ENCODE measurements around the gene ZBTB20. TPM values are rescaled to one million over a fixed set of nuclear protein-coding genes. Genes with fewer than 3 reads are reported as not detected.

ZBTB20 gene
- total RNA-seq, 2 experiments from 2014 or later = 5.2 to 6.4 TPM

GRCh38 chr3:114364806-114365654 lies 782.1 kb downstream of the ZBTB20 start:
- intact Hi-C loops (cut with DNase I, micrococcal nuclease) = loop anchor here in 1 of 2 experiments (5.0 kb wide), 2 partner anchors 73 to 387 kb away; partner anchors contain the start of gene TIGIT
- Mint-ChIP-seq H3K4me1 (peaks cover 5% of the 10 kb centered on the region), H3K27me3 (no peaks in the 10 kb centered on the region), H3K36me3 (ENCODE audit: low read depth) (no peaks in the 10 kb centered on the region), H3K9me3 (ENCODE audit: low read depth) (no peaks in the 10 kb centered on the region), H3K27ac (no peak overlapping the region), H3K4me3 (no peak overlapping the region)
- no peak for ATAC-seq
- POLR2A ChIA-PET = interaction anchor here (0.6 kb wide), 1 partner anchor 98 kb away, joined by 4 read pairs; no protein-coding TSS in a partner anchor
- CTCF ChIA-PET = interaction anchor here (1.1 to 1.5 kb wide), 3 partner anchors 11 to 74 kb away, joined by 3 to 4 read pairs (median 4); no protein-coding TSS in a partner anchor
- no peak for DNase-seq

GRCh38 chr3:114363554-114364202 lies 783.4 kb downstream of the ZBTB20 start:
- no peaks in the 10 kb centered on the region for H3K27me3 Mint-ChIP-seq
- ATAC-seq (peak; percentile 72), DNase-seq (no peak)
- ChIA-PET CTCF (interaction anchor here (0.6 to 2.7 kb wide), 9 partner anchors 9 to 1459 kb away, joined by 3 to 9 read pairs (median 3); no protein-coding TSS in a partner anchor), POLR2A (no interaction called here)
- H3K4me3 Mint-ChIP-seq = no peak overlapping the region
- no peaks in the 10 kb centered on the region for H3K9me3 Mint-ChIP-seq (ENCODE audit: low read depth)
- no peaks in the 10 kb centered on the region for H3K36me3 Mint-ChIP-seq (ENCODE audit: low read depth)
- no peak overlapping the region for H3K27ac Mint-ChIP-seq
- peaks cover 5% of the 10 kb centered on the region for H3K4me1 Mint-ChIP-seq
- intact Hi-C loops (cut with DNase I, micrococcal nuclease) = loop anchor here (2.0 to 5.0 kb wide), 2 partner anchors 55 to 71 kb away; partner anchors contain the start of gene TIGIT (in 1 of the 2)

GRCh38 chr3:114362815-114363214 lies 784.3 kb downstream of the ZBTB20 start:
- Mint-ChIP-seq H3K9me3 (ENCODE audit: low read depth) (no peaks in the 10 kb centered on the region), H3K27me3 (no peaks in the 10 kb centered on the region), H3K27ac (no peak overlapping the region), H3K4me3 (no peak overlapping the region), H3K36me3 (ENCODE audit: low read depth) (no peaks in the 10 kb centered on the region), H3K4me1 (peaks cover 5% of the 10 kb centered on the region)
- peak; percentile 49 for ATAC-seq
- CTCF ChIA-PET = interaction anchor here (0.6 to 2.7 kb wide), 13 partner anchors 10 to 1460 kb away, joined by 3 to 9 read pairs (median 3); no protein-coding TSS in a partner anchor
- intact Hi-C loops (cut with DNase I, micrococcal nuclease) = loop anchor here (2.0 to 5.0 kb wide), 2 partner anchors 56 to 71 kb away; partner anchors contain the start of gene TIGIT (in 1 of the 2)
- DNase-seq = no peak
- POLR2A ChIA-PET = no interaction called here

- ChIA-PET POLR2A (no interaction called here), CTCF (interaction anchor here (0.6 to 0.7 kb wide), 2 partner anchors 403 to 693 kb away, joined by 3 to 4 read pairs; no protein-coding TSS in a partner anchor)
- Mint-ChIP-seq H3K27me3 (no peaks in the 10 kb centered on the region), H3K27ac (no peak overlapping the region), H3K9me3 (ENCODE audit: low read depth) (no peaks in the 10 kb centered on the region), H3K4me1 (peaks cover 5% of the 10 kb centered on the region), H3K36me3 (ENCODE audit: low read depth) (no peaks in the 10 kb centered on the region), H3K4me3 (no peak overlapping the region)
- DNase-seq (no peak), ATAC-seq (no peak)
- intact Hi-C loops (cut with DNase I, micrococcal nuclease) = loop anchor here in 1 of 2 experiments (2.0 to 5.0 kb wide), 2 partner anchors 69 to 209 kb away; partner anchors contain the start of gene TIGIT
Measured at GRCh38 chr3:114361391-114361790, 785.7 kb downstream of the ZBTB20 start.

GRCh38 chr3:114356525-114356924 lies 790.6 kb downstream of the ZBTB20 start:
- no peak overlapping the region for H3K4me3 Mint-ChIP-seq
- POLR2A ChIA-PET = no interaction called here
- CTCF ChIA-PET = interaction anchor here (0.7 kb wide), 1 partner anchor 250 kb away, joined by 4 read pairs; no protein-coding TSS in a partner anchor
- no peaks in the 10 kb centered on the region for H3K36me3 Mint-ChIP-seq (ENCODE audit: low read depth)
- no peak overlapping the region for H3K27ac Mint-ChIP-seq
- H3K9me3 Mint-ChIP-seq (ENCODE audit: low read depth) = no peaks in the 10 kb centered on the region
- H3K27me3 Mint-ChIP-seq = no peaks in the 10 kb centered on the region
- intact Hi-C loops (cut with DNase I, micrococcal nuclease) = no loop called here
- peaks cover 5% of the 10 kb centered on the region for H3K4me1 Mint-ChIP-seq
- DNase-seq = no peak
- ATAC-seq = peak; percentile 36

- no peak for ATAC-seq
- intact Hi-C loops (cut with DNase I, micrococcal nuclease) = no loop called here
- Mint-ChIP-seq H3K36me3 (ENCODE audit: low read depth) (peaks cover under 1% of the 10 kb centered on the region), H3K27me3 (no peaks in the 10 kb centered on the region), H3K27ac (no peak overlapping the region), H3K4me3 (no peak overlapping the region), H3K4me1 (peaks cover under 1% of the 10 kb centered on the region), H3K9me3 (ENCODE audit: low read depth) (no peaks in the 10 kb centered on the region)
- CTCF ChIA-PET = interaction anchor here (0.7 kb wide), 1 partner anchor 251 kb away, joined by 4 read pairs; no protein-coding TSS in a partner anchor
- DNase-seq = no peak
- POLR2A ChIA-PET = no interaction called here
Measured at GRCh38 chr3:114356066-114356465, 791.0 kb downstream of the ZBTB20 start.

- H3K4me3 Mint-ChIP-seq = no peak overlapping the region
- DNase-seq = no peak
- ChIA-PET POLR2A (no interaction called here), CTCF (no interaction called here)
- no peaks in the 10 kb centered on the region for H3K27me3 Mint-ChIP-seq
- no peaks in the 10 kb centered on the region for H3K9me3 Mint-ChIP-seq (ENCODE audit: low read depth)
- ATAC-seq = no peak
- H3K27ac Mint-ChIP-seq = no peak overlapping the region
- intact Hi-C loops (cut with DNase I, micrococcal nuclease) = no loop called here
- peaks cover 4% of the 10 kb centered on the region for H3K36me3 Mint-ChIP-seq (ENCODE audit: low read depth)
- H3K4me1 Mint-ChIP-seq = no peaks in the 10 kb centered on the region
Measured at GRCh38 chr3:114355653-114356052, 791.4 kb downstream of the ZBTB20 start.

GRCh38 chr3:114351822-114352145 lies 795.3 kb downstream of the ZBTB20 start:
- ChIA-PET POLR2A (no interaction called here), CTCF (no interaction called here)
- intact Hi-C loops (cut with DNase I, micrococcal nuclease) = no loop called here
- Mint-ChIP-seq H3K27me3 (no peaks in the 10 kb centered on the region), H3K9me3 (ENCODE audit: low read depth) (no peaks in the 10 kb centered on the region), H3K4me1 (no peaks in the 10 kb centered on the region), H3K27ac (no peak overlapping the region), H3K4me3 (no peak overlapping the region), H3K36me3 (ENCODE audit: low read depth) (peaks cover 11% of the 10 kb centered on the region)
- ATAC-seq (no peak), DNase-seq (no peak)

- no peak overlapping the region for H3K27ac Mint-ChIP-seq
- no peaks in the 10 kb centered on the region for H3K27me3 Mint-ChIP-seq
- peaks cover 11% of the 10 kb centered on the region for H3K36me3 Mint-ChIP-seq (ENCODE audit: low read depth)
- H3K4me3 Mint-ChIP-seq = no peak overlapping the region
- no peaks in the 10 kb centered on the region for H3K9me3 Mint-ChIP-seq (ENCODE audit: low read depth)
- no peaks in the 10 kb centered on the region for H3K4me1 Mint-ChIP-seq
- ChIA-PET POLR2A (no interaction called here), CTCF (no interaction called here)
- DNase-seq = no peak
- ATAC-seq = no peak
- intact Hi-C loops (cut with DNase I, micrococcal nuclease) = no loop called here
Measured at GRCh38 chr3:114351123-114351821, 795.8 kb downstream of the ZBTB20 start.

GRCh38 chr3:114350690-114351089 lies 796.4 kb downstream of the ZBTB20 start:
- H3K27me3 Mint-ChIP-seq = no peaks in the 10 kb centered on the region
- DNase-seq = no peak
- CTCF ChIA-PET = interaction anchor here (1.7 kb wide), 1 partner anchor 67 kb away, joined by 7 read pairs; no protein-coding TSS in a partner anchor
- H3K4me3 Mint-ChIP-seq = no peak overlapping the region
- no peaks in the 10 kb centered on the region for H3K9me3 Mint-ChIP-seq (ENCODE audit: low read depth)
- H3K4me1 Mint-ChIP-seq = peaks cover 2% of the 10 kb centered on the region
- H3K36me3 Mint-ChIP-seq (ENCODE audit: low read depth) = peaks cover 11% of the 10 kb centered on the region
- intact Hi-C loops (cut with DNase I, micrococcal nuclease) = no loop called here
- no peak overlapping the region for H3K27ac Mint-ChIP-seq
- POLR2A ChIA-PET = no interaction called here
- no peak for ATAC-seq

GRCh38 chr3:114350271-114350670 lies 796.8 kb downstream of the ZBTB20 start:
- Mint-ChIP-seq H3K9me3 (ENCODE audit: low read depth) (no peaks in the 10 kb centered on the region), H3K27ac (no peak overlapping the region), H3K36me3 (ENCODE audit: low read depth) (peaks cover 11% of the 10 kb centered on the region), H3K4me3 (no peak overlapping the region), H3K27me3 (no peaks in the 10 kb centered on the region), H3K4me1 (peaks cover 2% of the 10 kb centered on the region)
- ChIA-PET CTCF (interaction anchor here (1.7 kb wide), 1 partner anchor 68 kb away, joined by 7 read pairs; no protein-coding TSS in a partner anchor), POLR2A (no interaction called here)
- no peak for DNase-seq
- intact Hi-C loops (cut with DNase I, micrococcal nuclease) = no loop called here
- ATAC-seq = no peak
